ENCODE results near the gene FGGY.
A peak's percentile ranks its signal among the peaks of the same experiment; 100 is the strongest.

Gene FGGY

DNA sequence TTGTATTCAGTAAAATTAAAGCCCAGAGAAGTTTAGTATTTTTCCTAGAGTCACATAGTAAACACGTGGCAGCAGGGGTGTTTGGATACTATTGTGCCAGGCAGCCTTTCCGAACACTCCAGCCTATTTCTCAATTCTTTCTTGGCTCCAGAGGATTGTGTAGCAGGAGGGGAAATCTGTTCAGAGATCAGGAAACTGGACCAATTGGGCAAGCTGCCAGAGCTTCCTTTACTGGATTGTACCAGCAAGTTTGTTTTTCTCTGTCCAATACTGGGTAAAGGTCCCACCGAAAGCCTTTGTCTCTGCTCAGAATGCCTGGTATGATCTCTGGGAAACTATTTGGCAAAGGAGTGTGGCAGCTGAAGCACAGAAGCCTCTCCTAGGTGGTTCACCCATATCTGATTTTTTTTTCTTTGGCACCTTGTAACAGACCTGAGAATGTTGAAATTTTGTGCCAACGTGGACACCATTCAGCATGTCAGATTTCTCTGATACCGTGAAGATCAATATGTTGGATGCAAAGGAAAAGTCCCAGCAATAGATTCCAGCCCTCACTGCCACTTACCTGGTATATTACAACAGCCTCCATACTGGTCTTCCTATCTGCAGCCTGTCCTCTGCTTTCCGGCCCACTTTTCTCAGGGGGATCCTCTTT is 126.2 kb downstream of the FGGY start:
- H3K4me3 ChIP-seq (ENCODE audit: low read depth, low read length), result no peak overlapping the region
- no peak for DNase-seq (ENCODE audit: low read depth)

DNA sequence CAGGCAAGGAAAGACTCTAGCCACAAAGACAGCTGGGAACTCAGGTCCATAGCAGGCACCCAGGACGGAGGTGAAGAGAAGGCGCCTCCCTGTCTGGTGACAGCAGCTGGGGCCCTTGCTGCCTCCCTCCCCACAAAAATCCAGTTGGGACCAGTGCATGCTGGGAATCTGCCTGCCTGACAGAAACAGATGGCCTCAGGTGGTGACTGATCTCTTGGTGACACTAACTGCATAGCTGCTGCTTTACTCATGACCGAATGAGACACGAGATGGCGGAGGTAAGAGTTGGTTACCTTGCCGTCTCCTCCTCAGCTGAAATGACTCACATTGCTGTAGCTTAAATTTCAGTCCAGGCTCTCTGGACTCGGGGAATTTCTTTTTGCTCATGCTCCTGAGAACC is 130.3 kb downstream of the FGGY start:
- no peak overlapping the region for H3K4me3 ChIP-seq (ENCODE audit: low read depth, low read length)
- DNase-seq (ENCODE audit: low read depth), result peak; percentile 46

GRCh38 chr1:59427784-59428183 is 130.9 kb downstream of the FGGY start:
- no peak overlapping the region for H3K4me3 ChIP-seq (ENCODE audit: low read depth, low read length)
- no peak for DNase-seq (ENCODE audit: low read depth)

- H3K4me3 ChIP-seq (ENCODE audit: low read depth, low read length), result no peak overlapping the region
- DNase-seq (ENCODE audit: low read depth), result no peak
Observed at GRCh38 chr1:59428828-59429227, 131.9 kb downstream of the FGGY start.

- no peak overlapping the region for H3K4me3 ChIP-seq (ENCODE audit: low read depth, low read length)
- DNase-seq (ENCODE audit: low read depth), result no peak
Observed at GRCh38 chr1:59429656-59430055, 132.8 kb downstream of the FGGY start.

DNA sequence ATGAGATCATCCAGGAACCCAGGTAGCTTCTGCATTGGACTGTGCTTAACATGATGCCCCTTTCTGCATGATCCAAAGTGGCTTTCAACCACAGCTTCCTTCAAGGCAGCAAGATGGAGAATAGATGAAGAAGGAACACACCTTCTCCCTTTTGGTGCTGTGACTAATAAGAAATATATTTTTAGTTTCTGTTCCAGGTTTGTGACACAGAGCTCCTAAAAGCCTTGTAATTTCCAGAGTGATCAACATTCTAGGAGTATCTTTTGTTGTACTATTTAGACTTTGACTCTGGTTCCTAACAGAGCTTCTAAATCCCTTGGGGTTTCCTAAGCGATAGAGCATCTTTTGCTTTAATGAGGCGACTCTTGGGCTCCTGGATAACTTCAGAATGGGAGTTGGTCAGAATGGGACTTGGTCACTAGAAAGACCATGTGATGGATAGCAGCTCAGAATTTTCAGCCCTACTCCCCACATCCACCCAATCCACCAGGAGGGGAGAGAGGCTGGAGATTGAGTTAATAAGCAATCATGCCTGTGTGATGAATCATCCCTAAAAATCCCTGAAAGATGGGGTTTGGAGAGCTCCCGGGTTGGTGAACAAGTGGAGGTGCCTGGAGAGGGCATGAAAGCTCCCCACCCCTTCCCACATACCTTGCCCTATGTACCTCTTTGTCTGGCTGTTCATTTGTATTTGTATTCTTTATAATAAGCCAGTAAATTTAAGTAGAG is 134.8 kb downstream of the FGGY start:
- no peak for DNase-seq (ENCODE audit: low read depth)

DNA sequence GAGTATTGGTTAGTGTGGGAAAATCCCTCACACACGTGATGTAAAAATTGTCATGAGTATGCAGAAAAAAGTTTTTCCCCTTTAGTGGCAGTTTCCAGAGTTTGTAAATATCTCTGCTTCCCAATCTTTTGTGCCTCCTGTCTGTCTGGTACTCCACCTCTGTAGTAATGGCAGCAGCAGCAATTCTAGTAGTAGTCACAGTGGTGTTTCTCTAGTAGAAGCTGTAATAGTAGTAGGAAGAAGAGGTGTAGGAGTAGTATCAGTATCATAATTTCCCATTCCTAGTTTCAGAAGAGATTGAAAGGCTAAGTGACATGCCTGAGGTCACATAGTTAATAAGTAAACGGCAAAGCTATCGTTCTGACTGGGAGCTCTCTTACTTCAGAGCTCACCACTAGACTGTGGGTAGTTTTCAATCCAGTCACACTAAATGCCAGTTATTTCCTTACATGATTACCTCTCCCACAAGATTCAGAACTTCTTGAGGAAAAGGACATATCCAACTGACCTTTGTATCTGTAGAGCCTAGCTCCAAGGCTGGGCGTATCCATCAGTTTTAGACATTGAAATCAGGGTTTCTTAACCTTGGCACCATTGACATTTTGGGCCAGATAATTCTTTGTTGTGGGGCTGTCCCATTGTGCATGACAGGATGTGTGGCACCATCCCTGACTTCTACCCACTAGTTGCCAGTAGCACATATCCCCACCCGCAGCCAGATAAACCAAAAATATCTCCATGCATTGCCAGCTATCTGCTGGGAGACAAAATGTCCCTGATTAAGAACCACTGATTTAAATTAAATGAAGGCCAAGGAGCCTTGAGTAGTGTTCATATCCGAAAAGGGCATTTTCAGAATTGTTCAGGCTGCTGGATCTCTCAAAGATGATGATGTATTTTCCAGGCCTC is 135.9 kb downstream of the FGGY start:
- no peak overlapping the region for H3K4me3 ChIP-seq (ENCODE audit: low read depth, low read length)
- DNase-seq (ENCODE audit: low read depth), result no peak

More for the DNA sequence above, 134.8 kb downstream of the FGGY start:
- no peak overlapping the region for H3K4me3 ChIP-seq (ENCODE audit: low read depth, low read length)

DNA sequence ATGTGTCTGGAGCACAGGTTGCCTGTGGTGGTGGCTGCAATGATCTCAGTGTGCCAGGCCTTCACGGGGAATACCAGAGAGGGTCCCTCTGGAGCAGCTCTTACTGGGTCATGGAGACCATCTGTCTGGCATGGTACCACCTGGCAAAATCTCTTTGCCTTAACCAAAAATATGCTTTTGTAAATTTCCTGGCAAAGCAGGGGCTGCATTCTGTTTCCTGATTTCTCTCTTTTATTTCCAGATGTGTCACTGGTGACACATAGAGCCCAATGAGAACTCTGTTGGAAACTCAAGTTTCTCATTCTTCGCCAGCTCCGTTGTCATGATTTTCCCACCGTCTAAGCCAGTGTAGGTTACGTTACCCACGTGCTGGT is 136.5 kb downstream of the FGGY start:
- DNase-seq (ENCODE audit: low read depth), result no peak

DNA sequence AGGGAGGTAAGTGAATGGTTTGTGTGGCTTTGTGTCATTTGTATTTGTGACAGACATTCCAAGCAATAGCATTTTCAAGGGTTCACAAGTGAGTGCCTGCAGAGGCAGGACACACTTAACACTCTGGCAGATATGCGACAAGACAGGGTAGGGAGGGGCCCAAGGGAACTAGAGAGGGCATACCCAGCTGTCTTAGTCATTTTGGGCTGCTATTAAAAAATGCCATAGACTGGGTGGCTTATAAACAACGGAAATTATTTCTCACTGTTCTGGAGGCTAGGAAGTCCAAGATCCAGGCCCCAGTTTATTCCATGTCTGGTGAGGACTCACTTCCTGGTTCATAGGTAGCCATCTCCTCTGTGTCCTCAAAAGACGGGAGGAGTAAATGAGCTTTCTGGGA is 137.4 kb downstream of the FGGY start:
- no peak overlapping the region for H3K4me3 ChIP-seq (ENCODE audit: low read depth, low read length)
- no peak for DNase-seq (ENCODE audit: low read depth)

More for the DNA sequence above, 136.5 kb downstream of the FGGY start:
- H3K4me3 ChIP-seq (ENCODE audit: low read depth, low read length), result no peak overlapping the region

DNA sequence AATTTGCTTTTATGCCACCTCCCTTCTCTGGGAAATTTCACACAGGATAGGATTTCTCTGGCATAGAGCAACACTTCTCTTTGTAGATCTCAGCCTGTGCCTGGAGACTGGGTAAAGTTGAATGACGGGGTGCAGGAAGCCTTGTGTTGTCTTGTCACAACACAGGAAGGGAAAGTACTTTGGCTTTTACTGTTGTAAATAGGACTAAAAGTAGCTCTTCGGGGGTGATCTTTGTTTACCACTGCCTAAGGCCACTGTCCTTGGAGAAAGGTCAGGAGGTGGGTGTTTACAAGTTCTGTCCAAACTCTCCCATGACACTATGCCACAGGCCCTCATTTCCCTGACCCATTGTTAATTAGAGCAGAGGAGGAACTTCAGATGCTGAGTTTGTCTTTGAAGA is 139.7 kb downstream of the FGGY start:
- H3K4me3 ChIP-seq (ENCODE audit: low read depth, low read length), result no peak overlapping the region
- no peak for DNase-seq (ENCODE audit: low read depth)

DNA sequence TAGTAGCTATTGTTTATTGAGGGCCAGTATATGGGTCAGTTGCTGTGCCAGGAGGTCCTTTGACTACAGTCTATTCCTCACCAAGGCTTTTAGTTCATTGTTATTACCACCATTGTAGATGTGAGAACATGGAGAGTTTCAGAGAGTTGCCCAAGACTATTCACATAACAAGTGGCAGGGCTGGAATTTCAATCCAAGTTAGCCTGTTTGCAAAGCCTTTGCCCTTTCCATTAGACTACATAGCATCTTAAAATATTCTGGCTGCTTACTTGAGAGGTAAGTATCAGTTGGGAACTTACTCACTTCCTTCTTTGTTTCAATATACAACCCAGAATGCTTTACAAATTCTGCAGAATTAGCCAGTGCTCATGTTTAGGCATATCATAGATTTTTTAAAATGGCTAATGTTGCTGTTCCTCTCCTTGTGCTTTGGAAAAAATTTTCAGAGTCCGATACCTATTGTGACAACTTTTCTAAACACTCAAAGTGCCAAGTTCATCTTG is 141.2 kb downstream of the FGGY start:
- no peak overlapping the region for H3K4me3 ChIP-seq (ENCODE audit: low read depth, low read length)
- no peak for DNase-seq (ENCODE audit: low read depth)

- no peak for DNase-seq (ENCODE audit: low read depth)
- no peak overlapping the region for H3K4me3 ChIP-seq (ENCODE audit: low read depth, low read length)
Observed at GRCh38 chr1:59442492-59442891, 145.6 kb downstream of the FGGY start.

DNA sequence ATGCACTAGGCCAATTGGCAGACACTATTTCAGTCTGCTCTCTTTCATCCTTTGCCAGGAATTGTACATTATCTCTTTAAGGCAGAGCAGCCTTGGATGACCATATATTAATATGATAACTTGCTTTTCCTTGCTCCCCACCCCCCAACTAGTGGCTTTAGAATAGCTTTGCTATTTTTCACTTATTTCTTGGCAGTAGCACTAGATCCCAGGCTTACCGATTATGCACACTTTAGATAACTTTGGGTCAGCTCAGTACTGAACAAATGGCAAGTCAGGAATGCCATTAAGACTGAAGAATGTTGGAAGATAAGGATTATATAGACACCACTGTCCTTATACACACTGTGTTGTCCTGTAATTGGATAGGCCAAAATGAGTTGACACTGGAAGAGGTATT is 146.4 kb downstream of the FGGY start:
- no peak for DNase-seq (ENCODE audit: low read depth)
- no peak overlapping the region for H3K4me3 ChIP-seq (ENCODE audit: low read depth, low read length)

DNA sequence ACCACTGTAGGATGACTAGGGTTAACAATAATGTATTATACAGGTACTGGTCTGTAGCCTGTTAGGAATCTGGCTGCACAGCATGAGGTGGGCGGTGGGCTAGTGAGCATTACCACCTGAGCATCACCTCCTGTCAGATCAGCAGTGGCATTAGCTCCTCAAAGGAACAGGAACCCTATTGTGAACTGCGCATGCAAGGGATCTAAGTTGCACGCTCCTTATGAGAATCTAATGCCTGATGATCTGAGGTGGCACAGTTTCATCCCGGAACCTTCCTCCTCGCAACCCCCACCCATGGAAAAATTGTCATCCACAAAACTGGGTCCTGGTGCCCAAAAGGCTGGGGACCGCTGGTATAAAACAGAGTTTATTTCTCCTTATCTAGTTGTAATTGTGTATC is 147.6 kb downstream of the FGGY start:
- no peak for DNase-seq (ENCODE audit: low read depth)
- H3K4me3 ChIP-seq (ENCODE audit: low read depth, low read length), result no peak overlapping the region

- H3K4me3 ChIP-seq (ENCODE audit: low read depth, low read length), result no peak overlapping the region
- DNase-seq (ENCODE audit: low read depth), result no peak
Observed at GRCh38 chr1:59445040-59445439, 148.1 kb downstream of the FGGY start.

- no peak overlapping the region for H3K4me3 ChIP-seq (ENCODE audit: low read depth, low read length)
- DNase-seq (ENCODE audit: low read depth), result peak; percentile 96
Observed at GRCh38 chr1:59446257-59446901, 149.5 kb downstream of the FGGY start.

DNA sequence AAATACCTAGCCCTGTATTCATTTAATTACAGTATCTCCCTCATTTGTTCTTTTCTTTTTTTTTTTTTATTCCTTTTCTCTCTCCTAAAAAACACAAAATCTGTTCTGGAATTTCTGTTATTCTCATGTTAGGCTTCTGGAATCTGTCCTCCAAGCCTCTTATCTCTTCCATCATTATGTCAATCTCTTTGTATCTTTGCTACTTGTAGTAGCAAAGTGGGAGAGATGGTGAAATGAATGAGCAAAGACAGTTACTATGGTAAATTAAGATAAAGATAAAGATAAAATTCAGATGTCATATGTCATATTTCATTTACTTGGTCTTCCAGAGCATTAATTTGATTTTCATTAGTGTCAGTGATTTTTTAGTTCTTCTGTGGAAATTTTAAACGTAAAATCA is 155.1 kb downstream of the FGGY start:
- no peak overlapping the region for H3K4me3 ChIP-seq (ENCODE audit: low read depth, low read length)
- no peak for DNase-seq (ENCODE audit: low read depth)

GRCh38 chr1:59452559-59452958 is 155.7 kb downstream of the FGGY start:
- no peak for DNase-seq (ENCODE audit: low read depth)
- no peak overlapping the region for H3K4me3 ChIP-seq (ENCODE audit: low read depth, low read length)

DNA sequence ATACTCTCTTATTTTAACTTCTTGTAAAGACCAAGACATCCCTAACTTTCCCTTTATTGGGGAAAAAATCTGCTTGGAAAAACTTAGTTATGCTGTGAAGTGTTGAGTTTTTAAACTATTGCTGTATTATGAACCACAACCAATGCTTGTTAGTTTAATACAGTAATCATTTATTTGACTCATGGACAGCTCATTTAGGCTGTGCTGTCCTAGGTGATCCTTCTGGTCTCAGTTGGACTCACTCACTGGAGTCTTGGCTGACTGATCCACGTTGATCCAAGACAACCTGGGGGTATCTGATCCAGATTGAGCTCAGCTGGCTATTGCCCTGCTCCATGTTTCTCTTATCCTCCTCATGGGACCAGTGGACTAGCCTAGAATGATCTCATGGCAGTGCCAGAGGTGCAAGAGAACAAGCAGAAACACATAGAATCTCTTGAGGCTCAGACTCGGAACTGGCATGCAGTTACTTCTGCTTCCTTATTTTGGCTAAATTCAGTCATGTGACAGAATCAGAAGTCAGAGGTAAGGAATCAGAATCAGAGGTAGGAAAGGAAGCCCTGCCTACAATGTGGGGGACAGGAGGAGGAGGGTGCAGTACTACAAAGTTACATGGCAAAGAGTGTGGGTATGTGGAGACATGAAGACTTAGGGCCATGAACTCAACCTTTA is 156.5 kb downstream of the FGGY start:
- DNase-seq (ENCODE audit: low read depth), result no peak

More for the DNA sequence above, 156.5 kb downstream of the FGGY start:
- H3K4me3 ChIP-seq (ENCODE audit: low read depth, low read length), result no peak overlapping the region
